ENCODE measurements around the gene MRNIP. TPM values are rescaled to one million over a fixed set of nuclear protein-coding genes. Genes with fewer than 3 reads are reported as not detected.

Gene MRNIP
- total RNA-seq, 1 experiment from 2014 or later = 39.9 TPM

GRCh38 chr5:179801304-179802206 lies 57.1 kb downstream of the MRNIP start:
- H3K4me2 ChIP-seq = no peak overlapping the region
- H3F3A ChIP-seq (ENCODE audit: insufficient read depth, low read depth) = peaks cover 34% of the 10 kb centered on the region
- H3K4me3 ChIP-seq = no peak overlapping the region
- no peak overlapping the region for H2AFZ ChIP-seq
- H3K9me3 ChIP-seq (ENCODE audit: insufficient read depth, low read depth) = no peaks in the 10 kb centered on the region
- H3K9me2 ChIP-seq (ENCODE audit: insufficient read depth) = no peaks in the 10 kb centered on the region
- intact Hi-C loops (cut with micrococcal nuclease; ENCODE audit: unreplicated experiment) = loop anchor here (2.0 to 10.0 kb wide), 2 partner anchors 17 to 103 kb away; partner anchors contain the start of gene TBC1D9B
- H3K4me1 ChIP-seq (replicated peaks; ENCODE audit: insufficient read depth) = peaks cover 31% of the 10 kb centered on the region
- peaks cover 44% of the 10 kb centered on the region for H3K79me2 ChIP-seq (ENCODE audit: low read depth)
- H3K36me3 ChIP-seq (ENCODE audit: low read depth) = no peaks in the 10 kb centered on the region; the same call in none of the 2 replicates
- ChIA-PET POLR2A (ENCODE audit: unreplicated experiment) (no interaction called here), CTCF (interaction anchor here (0.6 kb wide), 1 partner anchor 9 kb away, joined by 8 read pairs; no protein-coding TSS in a partner anchor)
- no peak for TF ChIP-seq CTCF (conservative IDR thresholded peaks at IDR 0.05)
- no peak for TF ChIP-seq EZH2 (IDR thresholded peaks at IDR 0.05; ENCODE audit: low read depth)
- no TSS peak for BruUV-seq (replicated peaks)
- H4K20me1 ChIP-seq (ENCODE audit: insufficient read depth) = peaks cover 42% of the 10 kb centered on the region
- DNase-seq = no peak
- H3K27ac ChIP-seq = no peak overlapping the region
- no peaks in the 10 kb centered on the region for H3K27me3 ChIP-seq (ENCODE audit: insufficient read depth, low read depth)

- ChIA-PET CTCF (interaction anchor here (0.6 kb wide), 2 partner anchors 10 to 14 kb away, joined by 8 to 11 read pairs; no protein-coding TSS in a partner anchor), POLR2A (ENCODE audit: unreplicated experiment) (no interaction called here)
- BruUV-seq (replicated peaks) = no TSS peak
- intact Hi-C loops (cut with micrococcal nuclease; ENCODE audit: unreplicated experiment) = loop anchor here (10.0 kb wide), 1 partner anchor 104 kb away; the partner anchor contains the start of gene TBC1D9B
- Histone ChIP-seq H3K9me2 (ENCODE audit: insufficient read depth) (no peaks in the 10 kb centered on the region), H4K20me1 (ENCODE audit: insufficient read depth) (peaks cover 42% of the 10 kb centered on the region), H3F3A (ENCODE audit: insufficient read depth, low read depth) (peaks cover 38% of the 10 kb centered on the region), H3K27me3 (ENCODE audit: insufficient read depth, low read depth) (no peaks in the 10 kb centered on the region), H3K4me2 (no peak overlapping the region), H3K4me3 (no peak overlapping the region), H2AFZ (no peak overlapping the region), H3K36me3 (ENCODE audit: low read depth) (no peaks in the 10 kb centered on the region; the same call in none of the 2 replicates), H3K79me2 (ENCODE audit: low read depth) (peaks cover 40% of the 10 kb centered on the region), H3K27ac (no peak overlapping the region), H3K9me3 (ENCODE audit: insufficient read depth, low read depth) (no peaks in the 10 kb centered on the region), H3K4me1 (replicated peaks; ENCODE audit: insufficient read depth) (peaks cover 32% of the 10 kb centered on the region)
- no peak for TF ChIP-seq EZH2 (IDR thresholded peaks at IDR 0.05; ENCODE audit: low read depth)
- no peak for TF ChIP-seq CTCF (conservative IDR thresholded peaks at IDR 0.05)
- no peak for DNase-seq
Observed at GRCh38 chr5:179800696-179801201, 57.9 kb downstream of the MRNIP start.

- peaks cover 34% of the 10 kb centered on the region for H3K79me2 ChIP-seq (ENCODE audit: low read depth)
- CTCF ChIA-PET = interaction anchor here (0.6 kb wide), 1 partner anchor 14 kb away, joined by 11 read pairs; no protein-coding TSS in a partner anchor
- H3K9me3 ChIP-seq (ENCODE audit: insufficient read depth, low read depth) = no peaks in the 10 kb centered on the region
- H3K36me3 ChIP-seq (ENCODE audit: low read depth) = no peaks in the 10 kb centered on the region; the same call in none of the 2 replicates
- intact Hi-C loops (cut with micrococcal nuclease; ENCODE audit: unreplicated experiment) = loop anchor here (10.0 kb wide), 1 partner anchor 105 kb away; the partner anchor contains the start of gene TBC1D9B
- H3F3A ChIP-seq (ENCODE audit: insufficient read depth, low read depth) = peaks cover 38% of the 10 kb centered on the region
- no peak for DNase-seq
- H4K20me1 ChIP-seq (ENCODE audit: insufficient read depth) = peaks cover 41% of the 10 kb centered on the region
- peaks cover 33% of the 10 kb centered on the region for H3K4me1 ChIP-seq (replicated peaks; ENCODE audit: insufficient read depth)
- POLR2A ChIA-PET (ENCODE audit: unreplicated experiment) = no interaction called here
- H3K9me2 ChIP-seq (ENCODE audit: insufficient read depth) = no peaks in the 10 kb centered on the region
- TF ChIP-seq CTCF (conservative IDR thresholded peaks at IDR 0.05) (no peak), EZH2 (IDR thresholded peaks at IDR 0.05; ENCODE audit: low read depth) (no peak)
- H2AFZ ChIP-seq = no peak overlapping the region
- no peak overlapping the region for H3K4me3 ChIP-seq
- BruUV-seq (replicated peaks) = no TSS peak
- H3K27ac ChIP-seq = no peak overlapping the region
- no peaks in the 10 kb centered on the region for H3K27me3 ChIP-seq (ENCODE audit: insufficient read depth, low read depth)
- H3K4me2 ChIP-seq = no peak overlapping the region
Observed at GRCh38 chr5:179800071-179800695, 58.4 kb downstream of the MRNIP start.
